ENCODE data around the gene BGLAP.

BGLAP gene

GRCh38 chr1:156259805-156260204 is 17.8 kb downstream of the BGLAP start:
- DNase-seq, result no peak

- DNase-seq, result no peak
Observed at GRCh38 chr1:156260896-156261295, 18.9 kb downstream of the BGLAP start.

- no peak for DNase-seq
Observed at GRCh38 chr1:156262461-156263287, 20.7 kb downstream of the BGLAP start.

GRCh38 chr1:156263288-156263655 is 21.3 kb downstream of the BGLAP start:
- no peak for DNase-seq

GRCh38 chr1:156266051-156266450 is 24.1 kb downstream of the BGLAP start:
- no peak for DNase-seq

- DNase-seq, result no peak
Observed at GRCh38 chr1:156268336-156268735, 26.4 kb downstream of the BGLAP start.

GRCh38 chr1:156270314-156270713 is 28.3 kb downstream of the BGLAP start:
- DNase-seq, result no peak

GRCh38 chr1:156276532-156276931 is 34.5 kb downstream of the BGLAP start:
- no peak for DNase-seq

GRCh38 chr1:156276966-156277381 is 35.0 kb downstream of the BGLAP start:
- no peak for DNase-seq

- no peak for DNase-seq
Observed at GRCh38 chr1:156279837-156280236, 37.9 kb downstream of the BGLAP start.

GRCh38 chr1:156281281-156281680 is 39.3 kb downstream of the BGLAP start:
- no peak for DNase-seq

GRCh38 chr1:156281693-156282478 is 39.9 kb downstream of the BGLAP start:
- DNase-seq, result peak; percentile 71

- DNase-seq, result peak; percentile 98
Observed at GRCh38 chr1:156282479-156283222, 40.7 kb downstream of the BGLAP start, which contains the start of gene SMG5. SMG5 (minus strand) TSS chr1:156282825; CDS start chr1:156282680, 145 bp downstream.

- no peak for DNase-seq
Observed at GRCh38 chr1:156283521-156283920, 41.5 kb downstream of the BGLAP start.

- peak; percentile 29 for DNase-seq
Observed at GRCh38 chr1:156284112-156284511, 42.1 kb downstream of the BGLAP start, which contains the start of gene TMEM79. TMEM79 (plus strand) TSS chr1:156284325; CDS start chr1:156285227, 902 bp downstream.

- DNase-seq, result no peak
Observed at GRCh38 chr1:156284757-156285156, 42.8 kb downstream of the BGLAP start.

- DNase-seq, result no peak
Observed at GRCh38 chr1:156285437-156285836, 43.5 kb downstream of the BGLAP start.

- DNase-seq, result no peak
Observed at GRCh38 chr1:156286061-156286460, 44.1 kb downstream of the BGLAP start.

GRCh38 chr1:156289857-156290256 is 47.9 kb downstream of the BGLAP start:
- DNase-seq, result no peak

GRCh38 chr1:156291226-156292061 is 49.5 kb downstream of the BGLAP start:
- DNase-seq, result no peak
